Measurements from ENCODE around the gene TPT1. TPM values are rescaled to one million over a fixed set of nuclear protein-coding genes. Genes with fewer than 3 reads are reported as not detected.
A peak's percentile ranks its signal among the peaks of the same experiment; 100 is the strongest.

TPT1 gene
- total and polyA plus RNA-seq, 2 of the 13 experiments (the other 11 are each of a cell fraction or from before 2014, with no cell fraction given) = 2,953 to 3,594 TPM

DNA sequence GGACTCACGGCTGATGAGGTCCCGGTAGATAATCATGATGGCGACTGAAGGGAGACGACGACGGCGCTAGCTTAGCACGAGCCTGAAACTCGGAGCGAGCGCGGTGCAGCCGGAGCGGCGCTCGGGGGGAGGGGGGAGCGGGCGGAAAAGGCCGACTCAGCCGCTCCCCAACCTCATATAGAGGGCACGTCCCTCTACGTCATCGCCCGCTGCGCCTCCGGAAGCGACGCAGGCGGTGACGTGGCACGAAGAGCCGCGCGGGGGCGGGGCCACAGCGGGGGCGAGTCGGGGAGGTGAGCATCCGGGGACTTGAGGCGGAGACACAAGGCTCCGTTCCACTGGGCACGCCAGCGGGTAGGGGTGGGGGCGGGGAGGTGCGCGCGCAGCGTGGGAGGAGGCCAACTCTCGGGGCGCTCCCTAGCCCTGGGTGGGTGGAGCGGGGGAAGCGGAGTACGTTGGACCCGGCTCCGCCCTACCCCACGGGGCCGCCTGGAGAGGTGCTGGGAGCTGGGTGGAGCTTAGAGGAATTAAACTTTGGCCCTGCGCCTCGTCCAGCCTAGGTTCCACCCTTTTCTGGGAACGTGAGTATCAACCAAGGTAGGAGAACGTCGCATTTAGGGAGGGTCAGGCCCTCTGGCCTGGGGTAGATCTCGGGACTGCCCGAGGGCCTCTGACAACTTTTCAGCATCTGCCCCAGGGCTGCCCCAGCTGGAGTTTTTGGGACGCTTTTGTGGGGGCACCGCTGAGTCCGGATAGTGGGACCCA is at the start of gene TPT1 (continued):
- TF ChIP-seq, protein P1, sequence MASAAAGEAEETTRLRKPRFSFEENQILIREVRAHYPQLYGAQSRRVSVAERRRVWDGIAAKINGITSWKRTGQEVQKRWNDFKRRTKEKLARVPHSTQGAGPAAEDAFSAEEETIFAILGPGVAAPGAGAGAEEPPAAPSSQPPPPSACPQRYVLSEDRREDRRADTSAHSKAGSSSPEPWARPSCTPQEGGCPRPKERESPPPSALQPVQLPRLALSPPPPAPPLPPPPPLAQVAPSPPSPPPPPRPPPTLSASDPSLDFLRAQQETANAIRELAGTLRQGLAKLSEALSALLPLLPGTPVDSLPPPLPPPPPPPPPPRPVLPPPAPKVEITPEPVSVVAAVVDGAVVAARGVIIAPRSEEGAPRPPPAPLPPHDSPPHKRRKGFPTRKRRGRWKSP (CRISPR knock-in tag; IDR thresholded peaks at IDR 0.05) = peak; percentile 26
- TF ChIP-seq RARG (CRISPR knock-in tag; IDR thresholded peaks at IDR 0.05; ENCODE audit: low read depth) (no peak), ZNF792 (CRISPR knock-in tag; IDR thresholded peaks at IDR 0.05) (peak; percentile 13; the same call in 1 of the 2 replicates), AHR (CRISPR knock-in tag; IDR thresholded peaks at IDR 0.05) (peak; percentile 28; the same call in 1 of the 2 replicates), RFXAP (CRISPR knock-in tag; IDR thresholded peaks at IDR 0.05; ENCODE audit: borderline replicate concordance) (0 out of 2 replicates have a peak, but pooled peaks have one; percentile 14), ELF4 (CRISPR knock-in tag; IDR thresholded peaks at IDR 0.05; ENCODE audit: borderline replicate concordance) (0 out of 2 replicates have a peak, but pooled peaks have one; percentile 38), NKX3-1 (CRISPR knock-in tag; IDR thresholded peaks at IDR 0.05) (peak; percentile 85), FOXK1 (CRISPR knock-in tag; IDR thresholded peaks at IDR 0.05; ENCODE audit: borderline replicate concordance, low read depth) (peak; percentile 77; the same call in 1 of the 2 replicates), ZNF614 (CRISPR knock-in tag; IDR thresholded peaks at IDR 0.05; ENCODE audit: borderline replicate concordance) (no peak), IKZF4 (CRISPR knock-in tag; IDR thresholded peaks at IDR 0.05; ENCODE audit: borderline replicate concordance, low read depth, not compliant biosample characterization) (peak; percentile 57), FOSL2 (CRISPR knock-in tag; IDR thresholded peaks at IDR 0.05) (peak; percentile 63), HMG20B (CRISPR knock-in tag; conservative IDR thresholded peaks at IDR 0.05) (peak; percentile 17; the same call in 1 of the 2 replicates), SMAD9 (CRISPR knock-in tag; IDR thresholded peaks at IDR 0.05) (0 out of 2 replicates have a peak, but pooled peaks have one; percentile 73), EP300 (IDR thresholded peaks at IDR 0.05; ENCODE audit: low read depth in 2 of 2, low read length in 2 of 2) (peak; percentile 17 to 53; a peak in 3 of 4 replicates), EP300 (CRISPR knock-in tag; IDR thresholded peaks at IDR 0.05; ENCODE audit: borderline replicate concordance) (no peak; the same call in 1 of the 2 replicates), SNAPC2 (CRISPR knock-in tag; IDR thresholded peaks at IDR 0.05) (no peak)
- TF ChIP-seq, protein P2, sequence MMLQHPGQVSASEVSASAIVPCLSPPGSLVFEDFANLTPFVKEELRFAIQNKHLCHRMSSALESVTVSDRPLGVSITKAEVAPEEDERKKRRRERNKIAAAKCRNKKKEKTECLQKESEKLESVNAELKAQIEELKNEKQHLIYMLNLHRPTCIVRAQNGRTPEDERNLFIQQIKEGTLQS (CRISPR knock-in tag; IDR thresholded peaks at IDR 0.05) = peak; percentile 47; the same call in 1 of the 2 replicates
- TF ChIP-seq, protein P3, sequence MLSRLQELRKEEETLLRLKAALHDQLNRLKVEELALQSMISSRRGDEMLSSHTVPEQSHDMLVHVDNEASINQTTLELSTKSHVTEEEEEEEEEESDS (CRISPR knock-in tag; IDR thresholded peaks at IDR 0.05; ENCODE audit: borderline replicate concordance) = no peak
- TF ChIP-seq, protein P4, sequence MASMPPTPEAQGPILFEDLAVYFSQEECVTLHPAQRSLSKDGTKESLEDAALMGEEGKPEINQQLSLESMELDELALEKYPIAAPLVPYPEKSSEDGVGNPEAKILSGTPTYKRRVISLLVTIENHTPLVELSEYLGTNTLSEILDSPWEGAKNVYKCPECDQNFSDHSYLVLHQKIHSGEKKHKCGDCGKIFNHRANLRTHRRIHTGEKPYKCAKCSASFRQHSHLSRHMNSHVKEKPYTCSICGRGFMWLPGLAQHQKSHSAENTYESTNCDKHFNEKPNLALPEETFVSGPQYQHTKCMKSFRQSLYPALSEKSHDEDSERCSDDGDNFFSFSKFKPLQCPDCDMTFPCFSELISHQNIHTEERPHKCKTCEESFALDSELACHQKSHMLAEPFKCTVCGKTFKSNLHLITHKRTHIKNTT (CRISPR knock-in tag; IDR thresholded peaks at IDR 0.05) = no peak
- TF ChIP-seq, protein P5, sequence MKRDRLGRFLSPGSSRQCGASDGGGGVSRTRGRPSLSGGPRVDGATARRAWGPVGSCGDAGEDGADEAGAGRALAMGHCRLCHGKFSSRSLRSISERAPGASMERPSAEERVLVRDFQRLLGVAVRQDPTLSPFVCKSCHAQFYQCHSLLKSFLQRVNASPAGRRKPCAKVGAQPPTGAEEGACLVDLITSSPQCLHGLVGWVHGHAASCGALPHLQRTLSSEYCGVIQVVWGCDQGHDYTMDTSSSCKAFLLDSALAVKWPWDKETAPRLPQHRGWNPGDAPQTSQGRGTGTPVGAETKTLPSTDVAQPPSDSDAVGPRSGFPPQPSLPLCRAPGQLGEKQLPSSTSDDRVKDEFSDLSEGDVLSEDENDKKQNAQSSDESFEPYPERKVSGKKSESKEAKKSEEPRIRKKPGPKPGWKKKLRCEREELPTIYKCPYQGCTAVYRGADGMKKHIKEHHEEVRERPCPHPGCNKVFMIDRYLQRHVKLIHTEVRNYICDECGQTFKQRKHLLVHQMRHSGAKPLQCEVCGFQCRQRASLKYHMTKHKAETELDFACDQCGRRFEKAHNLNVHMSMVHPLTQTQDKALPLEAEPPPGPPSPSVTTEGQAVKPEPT (CRISPR knock-in tag; IDR thresholded peaks at IDR 0.05; ENCODE audit: low read depth) = no peak
- TF ChIP-seq, protein P6, sequence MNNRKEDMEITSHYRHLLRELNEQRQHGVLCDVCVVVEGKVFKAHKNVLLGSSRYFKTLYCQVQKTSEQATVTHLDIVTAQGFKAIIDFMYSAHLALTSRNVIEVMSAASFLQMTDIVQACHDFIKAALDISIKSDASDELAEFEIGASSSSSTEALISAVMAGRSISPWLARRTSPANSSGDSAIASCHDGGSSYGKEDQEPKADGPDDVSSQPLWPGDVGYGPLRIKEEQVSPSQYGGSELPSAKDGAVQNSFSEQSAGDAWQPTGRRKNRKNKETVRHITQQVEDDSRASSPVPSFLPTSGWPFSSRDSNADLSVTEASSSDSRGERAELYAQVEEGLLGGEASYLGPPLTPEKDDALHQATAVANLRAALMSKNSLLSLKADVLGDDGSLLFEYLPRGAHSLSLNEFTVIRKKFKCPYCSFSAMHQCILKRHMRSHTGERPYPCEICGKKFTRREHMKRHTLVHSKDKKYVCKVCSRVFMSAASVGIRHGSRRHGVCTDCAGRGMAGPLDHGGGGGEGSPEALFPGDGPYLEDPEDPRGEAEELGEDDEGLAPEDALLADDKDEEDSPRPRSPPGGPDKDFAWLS (CRISPR knock-in tag; IDR thresholded peaks at IDR 0.05; ENCODE audit: borderline replicate concordance) = peak; percentile 65; the same call in 1 of the 2 replicates

All from HepG2 (cell line).